ENCODE results near the gene MAP4K1.
A peak's percentile ranks its signal among the peaks of the same experiment; 100 is the strongest.

MAP4K1 gene

DNA sequence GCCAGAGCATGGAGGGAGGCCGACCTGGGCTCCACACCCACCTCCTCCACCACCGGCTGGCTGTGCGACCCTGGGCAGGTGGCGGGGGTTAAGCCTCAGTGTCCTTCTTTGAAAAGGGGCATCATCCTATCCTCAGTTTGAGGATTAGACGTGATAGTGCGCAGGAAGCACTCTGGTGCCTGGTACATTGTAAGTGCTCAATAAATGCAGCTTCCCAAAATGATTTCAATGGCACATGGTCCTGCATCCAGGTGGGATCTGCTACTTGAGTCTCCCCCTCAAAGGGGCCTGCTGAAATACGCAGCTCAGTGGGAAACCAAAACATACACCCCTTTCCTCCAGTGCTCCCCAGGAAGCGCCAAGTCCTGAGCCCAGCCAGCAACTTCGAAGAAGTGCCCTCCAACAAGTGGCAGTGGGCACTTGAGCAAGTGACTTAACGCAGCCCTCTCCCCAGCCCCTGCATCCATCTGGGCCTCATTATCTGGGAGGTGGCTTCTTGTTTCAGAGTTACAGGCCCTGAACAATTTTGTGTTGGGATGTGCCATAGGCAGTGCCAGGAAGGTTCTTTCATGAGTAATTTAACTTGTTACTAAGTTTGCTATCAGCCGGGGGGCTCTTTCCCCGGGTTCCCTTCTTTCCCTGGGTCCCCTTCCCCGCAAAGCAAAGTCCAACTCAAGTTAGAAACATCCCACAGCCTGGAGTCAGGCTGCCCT lies 47.6 kb upstream of the MAP4K1 start:
- H3K23ac ChIP-seq (ENCODE audit: low read length in 2 of 2): peak overlapping the region in 1 of 2 experiments; percentile 47
- H2BK5ac ChIP-seq (ENCODE audit: low read depth, low read length, poor library complexity, severe bottlenecking): no peak overlapping the region
- H3K27me3 ChIP-seq (ENCODE audit: control insufficient read depth in 1 of 2, insufficient read depth in 1 of 2, low read length in 2 of 2): no peaks in the 10 kb centered on the region
- H2AK5ac ChIP-seq (ENCODE audit: low read length, severe bottlenecking): peak overlapping the region; percentile 52
- no peak overlapping the region for H3K4me2 ChIP-seq (ENCODE audit: low read length, poor library complexity, severe bottlenecking)
- H2BK120ac ChIP-seq (ENCODE audit: low read depth, low read length): peak overlapping the region; percentile 37
- peak overlapping the region; percentile 97 for H3K27ac ChIP-seq (ENCODE audit: low read length, poor library complexity, severe bottlenecking)
- H3K9me3 ChIP-seq (ENCODE audit: control insufficient read depth, low read length): no peaks in the 10 kb centered on the region
- H3K79me1 ChIP-seq (replicated peaks; ENCODE audit: low read length, poor library complexity, severe bottlenecking): no peaks in the 10 kb centered on the region
- H3K4me1 ChIP-seq (ENCODE audit: control insufficient read depth, insufficient read depth, low read depth, low read length): peaks cover 68% of the 10 kb centered on the region
- peak overlapping the region; percentile 90 to 92 for H3K18ac ChIP-seq (ENCODE audit: low read depth in 1 of 2, low read length in 2 of 2)
- H3K14ac ChIP-seq (ENCODE audit: low read length in 2 of 2): peak overlapping the region in 1 of 2 experiments; percentile 88
- H3K4me3 ChIP-seq (ENCODE audit: insufficient read depth in 1 of 2, low read depth in 1 of 2, low read length in 2 of 2): no peak overlapping the region
- H4K91ac ChIP-seq (ENCODE audit: low read length): peak overlapping the region; percentile 89
- peak overlapping the region; percentile 93 for H2BK15ac ChIP-seq (ENCODE audit: low read depth, poor library complexity, severe bottlenecking)
- peak overlapping the region; percentile 62 to 89 for H3K4ac ChIP-seq (ENCODE audit: low read depth in 1 of 2, low read length in 2 of 2)
- H2AFZ ChIP-seq (ENCODE audit: low read depth, low read length): no peak overlapping the region
- DNase-seq: no peak
- 75% methylated on average over 10 of the region's 13 CpGs for WGBS
- peaks cover 5 to 49% of the 10 kb centered on the region in 2 experiments for H3K36me3 ChIP-seq (ENCODE audit: control insufficient read depth in 1 of 2, insufficient read depth in 2 of 2, low read depth in 1 of 2, low read length in 2 of 2)
- peak overlapping the region; percentile 76 for H3K9ac ChIP-seq (ENCODE audit: low read length)
- peak overlapping the region; percentile 90 for H4K8ac ChIP-seq (ENCODE audit: low read length)
- H2BK12ac ChIP-seq (ENCODE audit: low read length in 2 of 2): peak overlapping the region; percentile 91 to 92

GRCh38 chr19:38664503-38665211 lies 46.9 kb upstream of the MAP4K1 start:
- Histone ChIP-seq H3K27me3 (ENCODE audit: control insufficient read depth in 1 of 2, insufficient read depth in 1 of 2, low read length in 2 of 2) (no peaks in the 10 kb centered on the region), H2BK120ac (ENCODE audit: low read depth, low read length) (no peak overlapping the region), H4K91ac (ENCODE audit: low read length) (peak overlapping the region; percentile 93), H3K18ac (ENCODE audit: low read depth in 1 of 2, low read length in 2 of 2) (peak overlapping the region; percentile 34 to 90), H2AFZ (ENCODE audit: low read depth, low read length) (no peak overlapping the region), H3K4ac (ENCODE audit: low read depth in 1 of 2, low read length in 2 of 2) (peak overlapping the region; percentile 62), H2BK12ac (ENCODE audit: low read length in 2 of 2) (peak overlapping the region in 1 of 2 experiments; percentile 33), H3K79me1 (replicated peaks; ENCODE audit: low read length, poor library complexity, severe bottlenecking) (no peaks in the 10 kb centered on the region), H3K9me3 (ENCODE audit: control insufficient read depth, low read length) (no peaks in the 10 kb centered on the region), H2BK5ac (ENCODE audit: low read depth, low read length, poor library complexity, severe bottlenecking) (no peak overlapping the region), H3K4me3 (ENCODE audit: insufficient read depth in 1 of 2, low read depth in 1 of 2, low read length in 2 of 2) (no peak overlapping the region), H3K4me1 (ENCODE audit: control insufficient read depth, insufficient read depth, low read depth, low read length) (peaks cover 63% of the 10 kb centered on the region), H3K27ac (ENCODE audit: low read length, poor library complexity, severe bottlenecking) (peak overlapping the region; percentile 97), H3K36me3 (ENCODE audit: control insufficient read depth in 1 of 2, insufficient read depth in 2 of 2, low read depth in 1 of 2, low read length in 2 of 2) (peaks cover 5 to 45% of the 10 kb centered on the region in 2 experiments), H4K8ac (ENCODE audit: low read length) (peak overlapping the region; percentile 80), H3K23ac (ENCODE audit: low read length in 2 of 2) (peak overlapping the region in 1 of 2 experiments; percentile 23), H3K4me2 (ENCODE audit: low read length, poor library complexity, severe bottlenecking) (no peak overlapping the region), H3K14ac (ENCODE audit: low read length in 2 of 2) (peak overlapping the region in 1 of 2 experiments; percentile 88), H2BK15ac (ENCODE audit: low read depth, poor library complexity, severe bottlenecking) (peak overlapping the region; percentile 1), H3K9ac (ENCODE audit: low read length) (peak overlapping the region; percentile 76), H2AK5ac (ENCODE audit: low read length, severe bottlenecking) (peak overlapping the region; percentile 72)
- 58% methylated on average over 5 of the region's 7 CpGs for WGBS
- no peak for DNase-seq

- Histone ChIP-seq H3K27me3 (ENCODE audit: control insufficient read depth in 1 of 2, insufficient read depth in 1 of 2, low read length in 2 of 2) (no peaks in the 10 kb centered on the region), H2BK12ac (ENCODE audit: low read length in 2 of 2) (peak overlapping the region; percentile 12 to 70), H2BK120ac (ENCODE audit: low read depth, low read length) (no peak overlapping the region), H3K23ac (ENCODE audit: low read length in 2 of 2) (peak overlapping the region in 1 of 2 experiments; percentile 3), H3K9ac (ENCODE audit: low read length) (peak overlapping the region; percentile 76), H3K4me3 (ENCODE audit: insufficient read depth in 1 of 2, low read depth in 1 of 2, low read length in 2 of 2) (no peak overlapping the region), H3K14ac (ENCODE audit: low read length in 2 of 2) (peak overlapping the region in 1 of 2 experiments; percentile 71), H2BK5ac (ENCODE audit: low read depth, low read length, poor library complexity, severe bottlenecking) (peak overlapping the region; percentile 49), H3K36me3 (ENCODE audit: control insufficient read depth in 1 of 2, insufficient read depth in 2 of 2, low read depth in 1 of 2, low read length in 2 of 2) (peaks cover 5 to 41% of the 10 kb centered on the region in 2 experiments), H3K4me2 (ENCODE audit: low read length, poor library complexity, severe bottlenecking) (no peak overlapping the region), H4K91ac (ENCODE audit: low read length) (peak overlapping the region; percentile 93), H4K8ac (ENCODE audit: low read length) (peak overlapping the region; percentile 80), H3K4me1 (ENCODE audit: control insufficient read depth, insufficient read depth, low read depth, low read length) (peaks cover 59% of the 10 kb centered on the region), H3K9me3 (ENCODE audit: control insufficient read depth, low read length) (no peaks in the 10 kb centered on the region), H2AFZ (ENCODE audit: low read depth, low read length) (no peak overlapping the region), H3K79me1 (replicated peaks; ENCODE audit: low read length, poor library complexity, severe bottlenecking) (no peaks in the 10 kb centered on the region), H3K18ac (ENCODE audit: low read depth in 1 of 2, low read length in 2 of 2) (peak overlapping the region; percentile 34 to 89), H2BK15ac (ENCODE audit: low read depth, poor library complexity, severe bottlenecking) (no peak overlapping the region), H3K4ac (ENCODE audit: low read depth in 1 of 2, low read length in 2 of 2) (peak overlapping the region; percentile 8 to 67), H3K27ac (ENCODE audit: low read length, poor library complexity, severe bottlenecking) (peak overlapping the region; percentile 97), H2AK5ac (ENCODE audit: low read length, severe bottlenecking) (peak overlapping the region; percentile 72)
- no peak for DNase-seq
- 82% methylated on average over 19 of the region's 19 CpGs for WGBS
Measured at GRCh38 chr19:38663957-38664502, 46.3 kb upstream of the MAP4K1 start.

All from mesenchymal stem cell (in vitro differentiated cells and primary cell).